ENCODE results near the gene COPG1. TPM values are rescaled to one million over a fixed set of nuclear protein-coding genes. Genes with fewer than 3 reads are reported as not detected.

Gene COPG1
- total and polyA plus RNA-seq, 2 of the 4 experiments (the other 2 are of a cell fraction): 203 to 446 TPM

Small RNA genes within 50 kb of the gene (microRNA-seq; reads per million reads assigned to microRNA genes)
- gene MIR6826 (ENCODE audit: insufficient read depth in 1 of 2, insufficient read length in 1 of 2, unreplicated experiment in 1 of 2) (0 to 1.1 reads per million in 2 experiments), gene RPS27P12 (ENCODE audit: insufficient read depth, insufficient read length) (not detected)

Small RNA genes within 50 kb of the gene (small RNA-seq; reads per million reads assigned to genes)
- gene MIR6826 (0 to 0.93 (median 0) reads per million in 5 experiments), gene RPS27P12 (0 reads per million in 5 experiments)

Other genes with a start within 250 kb of the COPG1 start
- not detected in 2 replicates for gene EFCC1, start 248.3 kb upstream of the COPG1 start, total RNA-seq (2012; rRNA removed)
- not detected in 2 replicates for gene EFCC1, start 248.3 kb upstream of the COPG1 start, polyA plus RNA-seq (2012; rRNA removed)
- gene GP9, start 188.8 kb upstream of the COPG1 start, total RNA-seq (2012; rRNA removed): not detected in 2 replicates
- gene GP9, start 188.8 kb upstream of the COPG1 start, polyA plus RNA-seq (2012; rRNA removed): not detected in 2 replicates
- 9.2 and 9.9 TPM in 2 replicates for gene RAB43, start 127.8 kb upstream of the COPG1 start, total RNA-seq (2012; rRNA removed)
- gene RAB43, start 127.8 kb upstream of the COPG1 start, polyA plus RNA-seq (2012; rRNA removed): 14.0 and 15.7 TPM in 2 replicates
- gene ISY1, start 88.5 kb upstream of the COPG1 start, total RNA-seq (2012; rRNA removed): 28.5 and 39.7 TPM in 2 replicates
- 29.6 and 31.5 TPM in 2 replicates for gene ISY1, start 88.5 kb upstream of the COPG1 start, polyA plus RNA-seq (2012; rRNA removed)
- 223 and 266 TPM in 2 replicates for gene CNBP, start 65.7 kb upstream of the COPG1 start, total RNA-seq (2012; rRNA removed)
- 186 and 217 TPM in 2 replicates for gene CNBP, start 65.7 kb upstream of the COPG1 start, polyA plus RNA-seq (2012; rRNA removed)
- gene HMCES, start 29.3 kb downstream of the COPG1 start, total RNA-seq (2012; rRNA removed): 25.8 and 26.0 TPM in 2 replicates
- gene HMCES, start 29.3 kb downstream of the COPG1 start, polyA plus RNA-seq (2012; rRNA removed): 25.9 and 30.5 TPM in 2 replicates
- under 0.01 TPM in 2 replicates for gene EFCAB12, start 179.0 kb downstream of the COPG1 start, total RNA-seq (2012; rRNA removed)
- gene EFCAB12, start 179.0 kb downstream of the COPG1 start, polyA plus RNA-seq (2012; rRNA removed): 0.09 and 0.17 TPM in 2 replicates
- 13.8 and 22.2 TPM in 2 replicates for gene MBD4, start 190.3 kb downstream of the COPG1 start, total RNA-seq (2012; rRNA removed)
- gene MBD4, start 190.3 kb downstream of the COPG1 start, polyA plus RNA-seq (2012; rRNA removed): 14.9 and 15.0 TPM in 2 replicates
- gene IFT122, start 190.6 kb downstream of the COPG1 start, total RNA-seq (2012; rRNA removed): 27.2 and 28.0 TPM in 2 replicates
- gene IFT122, start 190.6 kb downstream of the COPG1 start, polyA plus RNA-seq (2012; rRNA removed): 16.8 and 17.1 TPM in 2 replicates

Measured in IMR-90 (cell line).